ENCODE data around the gene HAVCR1.
"Not testable (repeated sequence)": the region's sequence is repeated elsewhere in the genome, so short reads cannot be mapped to it uniquely, and the experiment has no call there.

Gene HAVCR1

GRCh38 chr5:157020511-157021222, 38.2 kb downstream of the HAVCR1 start:
- TF ChIP-seq JUND (IDR thresholded peaks at IDR 0.05; ENCODE audit: low read depth): no peak
- in situ Hi-C loops (cut with HindIII; ENCODE audit: low pct_unique_long_range_greater_than_20kb, low sequenced_read_pairs): no loop called here
- DNase-seq (ENCODE audit: low read depth in 1 of 2, low spot score in 1 of 2): no peak

GRCh38 chr5:157020002-157020401, 38.9 kb downstream of the HAVCR1 start:
- TF ChIP-seq JUND (IDR thresholded peaks at IDR 0.05; ENCODE audit: low read depth): no peak
- in situ Hi-C loops (cut with HindIII; ENCODE audit: low pct_unique_long_range_greater_than_20kb, low sequenced_read_pairs): no loop called here
- DNase-seq (ENCODE audit: low read depth in 1 of 2, low spot score in 1 of 2): no peak

- DNase-seq (ENCODE audit: low read depth in 1 of 2, low spot score in 1 of 2); in situ Hi-C loops (cut with HindIII; ENCODE audit: low pct_unique_long_range_greater_than_20kb, low sequenced_read_pairs): not testable (repeated sequence)
Measured at GRCh38 chr5:157014143-157014542, 44.8 kb downstream of the HAVCR1 start.

- DNase-seq (ENCODE audit: low read depth in 1 of 2, low spot score in 1 of 2): no peak
- in situ Hi-C loops (cut with HindIII; ENCODE audit: low pct_unique_long_range_greater_than_20kb, low sequenced_read_pairs): no loop called here
- TF ChIP-seq JUND (IDR thresholded peaks at IDR 0.05; ENCODE audit: low read depth): no peak
Measured at GRCh38 chr5:157006262-157006661, 52.7 kb downstream of the HAVCR1 start.

GRCh38 chr5:157004893-157005551, 53.9 kb downstream of the HAVCR1 start:
- in situ Hi-C loops (cut with HindIII; ENCODE audit: low pct_unique_long_range_greater_than_20kb, low sequenced_read_pairs): no loop called here
- DNase-seq (ENCODE audit: low read depth in 1 of 2, low spot score in 1 of 2): no peak

GRCh38 chr5:156991714-156992113, 67.2 kb downstream of the HAVCR1 start:
- in situ Hi-C loops (cut with HindIII; ENCODE audit: low pct_unique_long_range_greater_than_20kb, low sequenced_read_pairs): no loop called here
- no peak for TF ChIP-seq JUND (IDR thresholded peaks at IDR 0.05; ENCODE audit: low read depth)
- no peak for DNase-seq (ENCODE audit: low read depth in 1 of 2, low spot score in 1 of 2)

More at GRCh38 chr5:157004893-157005551, 53.9 kb downstream of the HAVCR1 start:
- no peak for TF ChIP-seq JUND (IDR thresholded peaks at IDR 0.05; ENCODE audit: low read depth)

- no peak for TF ChIP-seq JUND (IDR thresholded peaks at IDR 0.05; ENCODE audit: low read depth)
- no peak for DNase-seq (ENCODE audit: low read depth in 1 of 2, low spot score in 1 of 2)
- in situ Hi-C loops (cut with HindIII; ENCODE audit: low pct_unique_long_range_greater_than_20kb, low sequenced_read_pairs): no loop called here
Measured at GRCh38 chr5:156984064-156984463, 74.9 kb downstream of the HAVCR1 start.

GRCh38 chr5:156981481-156981880, 77.4 kb downstream of the HAVCR1 start:
- in situ Hi-C loops (cut with HindIII; ENCODE audit: low pct_unique_long_range_greater_than_20kb, low sequenced_read_pairs): no loop called here
- no peak for TF ChIP-seq JUND (IDR thresholded peaks at IDR 0.05; ENCODE audit: low read depth)
- DNase-seq (ENCODE audit: low read depth in 1 of 2, low spot score in 1 of 2): no peak

Measured in T47D (cell line).